Tibial artery (tissue), 4 donors: Measurements from ENCODE around the gene C11orf24.
"Not testable (repeated sequence)": the region's sequence is repeated elsewhere in the genome, so short reads cannot be mapped to it uniquely, and the experiment has no call there.

Experiments used
- DNase-seq, 2 donors: peaks; one replicate each; pipeline ENCODE4 v3.0.0-alpha.2; 2019
- H3K27ac ChIP-seq, 2 donors: fragments of 200-600 bp; sonication (generic) in 1 of 2; 1 replicate in 1 of 2; 2 replicates in 1 of 2; pipeline ENCODE4 v1.5.1; 2018 to 2019; ENCODE audit warnings: mild to moderate bottlenecking in 1 of 2
- H3K27me3 ChIP-seq, 2 donors: fragments of 200-600 bp; sonication (generic) in 1 of 2; one replicate each; pipeline versions ENCODE4 v1.5.1 to v1.6.0; 2016 to 2019
- H3K36me3 ChIP-seq, 3 donors: fragments of 200-600 bp; sonication (generic) in 2 of 3; one replicate each; pipeline ENCODE4 v1.5.1; 2016 to 2019; ENCODE audit warnings: mild to moderate bottlenecking in 2 of 3
- H3K4me1 ChIP-seq, 4 donors: fragments of 200-600 bp; sonication (generic) in 2 of 4; 1 replicate in 3 of 4; 2 replicates in 1 of 4; pipeline ENCODE4 v1.5.1; 2016 to 2019
- H3K4me3 ChIP-seq, 2 donors: fragments of 200-600 bp; sonication (generic) in 1 of 2; 1 replicate in 1 of 2; 2 replicates in 1 of 2; pipeline ENCODE4 v1.5.1; 2018 to 2019; ENCODE audit warnings: mild to moderate bottlenecking in 2 of 2
- H3K9me3 ChIP-seq, 3 donors: fragments of 200-600 bp; sonication (generic) in 1 of 3; one replicate each; pipeline ENCODE4 v1.5.1; 2016 to 2019
- CTCF ChIP-seq, 2 experiments: fragments of 200-600 bp in 1 of 2; fragments of 450-650 bp in 1 of 2; IDR thresholded peaks; one replicate each; pipeline ENCODE4 v1.5.1; 2017 to 2019; ENCODE audit warnings: antibody characterized with exemption in 2 of 2, mild to moderate bottlenecking in 1 of 2, moderate library complexity in 1 of 2
- intact Hi-C: fragments of 100-400 bp; cut with DNase I; formaldehyde crosslinking; loops from one replicate; pipeline ENCODE4 v1.15.0; 2023; ENCODE audit warnings: low total_unique reads

Gene C11orf24

GRCh38 chr11:68295271-68295670, 23.5 kb upstream of the C11orf24 start:
- no peak overlapping the region for H3K27ac ChIP-seq
- H3K36me3 ChIP-seq: no peaks in the 10 kb centered on the region
- TF ChIP-seq CTCF (IDR thresholded peaks at IDR 0.05): no peak
- no peak overlapping the region for H3K4me3 ChIP-seq
- intact Hi-C loops: loop anchor here (10.0 kb wide), 2 partner anchors 80 to 150 kb away; partner anchors contain the start of gene KMT5B
- peaks cover 0 to 13% (median 2%) of the 10 kb centered on the region in 4 donors for H3K4me1 ChIP-seq
- no peaks in the 10 kb centered on the region for H3K27me3 ChIP-seq
- H3K9me3 ChIP-seq: no peaks in the 10 kb centered on the region
- DNase-seq: no peak

- TF ChIP-seq CTCF (IDR thresholded peaks at IDR 0.05): no peak
- Histone ChIP-seq H3K4me1 (peaks cover 0 to 13% (median 2%) of the 10 kb centered on the region in 4 donors), H3K9me3 (no peaks in the 10 kb centered on the region), H3K27ac (no peak overlapping the region), H3K27me3 (peaks cover 0 to under 1% of the 10 kb centered on the region in 2 donors), H3K4me3 (no peak overlapping the region), H3K36me3 (no peaks in the 10 kb centered on the region)
- no peak for DNase-seq
- intact Hi-C loops: loop anchor here (10.0 kb wide), 2 partner anchors 79 to 151 kb away; partner anchors contain the start of gene KMT5B
Observed at GRCh38 chr11:68293708-68294107, 21.9 kb upstream of the C11orf24 start.

- Histone ChIP-seq H3K4me1 (no peaks in the 10 kb centered on the region), H3K27ac (no peak overlapping the region), H3K27me3 (peaks cover 0 to 5% of the 10 kb centered on the region in 2 donors), H3K9me3 (no peaks in the 10 kb centered on the region), H3K36me3 (no peaks in the 10 kb centered on the region), H3K4me3 (no peak overlapping the region)
- DNase-seq: no peak
- intact Hi-C loops: no loop called here
- no peak for TF ChIP-seq CTCF (IDR thresholded peaks at IDR 0.05)
Observed at GRCh38 chr11:68289456-68289855, 17.7 kb upstream of the C11orf24 start.

- Histone ChIP-seq H3K4me3 (no peak overlapping the region), H3K4me1 (no peaks in the 10 kb centered on the region), H3K36me3 (no peaks in the 10 kb centered on the region), H3K27ac (no peak overlapping the region), H3K27me3 (peaks cover 0 to 5% of the 10 kb centered on the region in 2 donors), H3K9me3 (no peaks in the 10 kb centered on the region)
- TF ChIP-seq CTCF (IDR thresholded peaks at IDR 0.05): no peak
- intact Hi-C loops: no loop called here
- no peak for DNase-seq
Observed at GRCh38 chr11:68287419-68287818, 15.6 kb upstream of the C11orf24 start.

- H3K27me3 ChIP-seq, H3K27ac ChIP-seq, H3K9me3 ChIP-seq, H3K4me3 ChIP-seq, intact Hi-C loops, DNase-seq, H3K36me3 ChIP-seq, H3K4me1 ChIP-seq: not testable (repeated sequence)
Observed at GRCh38 chr11:68284588-68284987, 12.8 kb upstream of the C11orf24 start.

- intact Hi-C loops: no loop called here
- no peak for DNase-seq
Observed at GRCh38 chr11:68282861-68283230, 11.1 kb upstream of the C11orf24 start.

More at GRCh38 chr11:68282861-68283230, 11.1 kb upstream of the C11orf24 start:
- no peak overlapping the region for H3K27ac ChIP-seq
- H3K9me3 ChIP-seq: no peaks in the 10 kb centered on the region
- H3K27me3 ChIP-seq: no peaks in the 10 kb centered on the region
- H3K36me3 ChIP-seq: no peaks in the 10 kb centered on the region
- TF ChIP-seq CTCF (IDR thresholded peaks at IDR 0.05): no peak
- no peak overlapping the region for H3K4me3 ChIP-seq
- no peaks in the 10 kb centered on the region for H3K4me1 ChIP-seq
